Measurements from ENCODE around the gene TMED1.

Gene TMED1

DNA sequence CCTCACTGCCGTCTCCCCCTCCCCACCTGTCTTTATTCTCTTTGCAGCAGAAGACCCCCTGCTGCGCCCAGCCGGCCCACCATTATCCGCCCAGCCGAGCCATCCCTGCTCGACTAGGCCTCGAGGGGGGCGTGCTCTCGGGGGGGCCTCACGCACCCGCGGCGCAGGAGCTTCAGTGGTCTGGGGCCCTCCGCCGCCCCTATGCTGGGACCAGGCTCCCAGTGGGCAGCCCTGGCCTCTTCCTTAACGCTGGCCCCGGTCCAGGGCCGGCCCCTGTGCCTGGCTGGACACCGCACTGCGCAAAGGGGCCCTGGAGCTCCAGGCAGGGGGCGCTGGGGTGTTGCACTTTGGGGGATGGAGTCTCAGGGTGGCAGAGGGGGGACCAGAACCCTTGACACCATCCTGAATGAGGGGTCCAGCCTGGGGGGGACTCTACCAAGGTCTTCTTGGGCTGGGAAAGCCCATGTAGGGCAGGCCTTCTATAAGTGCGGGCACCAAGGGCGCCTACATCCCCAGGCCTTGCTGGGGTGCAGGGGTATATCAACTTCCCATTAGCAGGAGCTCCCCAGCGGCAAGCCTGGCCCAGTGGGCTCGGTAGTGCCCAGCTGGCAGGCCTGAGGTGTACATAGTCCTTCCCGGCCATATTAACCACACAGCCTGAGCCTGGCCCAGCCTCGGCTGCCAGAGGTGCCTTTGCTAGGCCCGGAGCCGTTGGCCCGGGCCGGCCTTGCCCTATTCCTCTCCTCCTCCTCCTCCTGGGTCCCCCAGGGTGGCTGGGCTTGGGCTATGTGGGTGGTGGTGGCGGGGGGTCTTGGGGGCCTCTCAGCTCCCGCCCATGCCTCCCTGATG lies 4.9 kb downstream of the TMED1 start:
- DNase-seq: no peak

DNA sequence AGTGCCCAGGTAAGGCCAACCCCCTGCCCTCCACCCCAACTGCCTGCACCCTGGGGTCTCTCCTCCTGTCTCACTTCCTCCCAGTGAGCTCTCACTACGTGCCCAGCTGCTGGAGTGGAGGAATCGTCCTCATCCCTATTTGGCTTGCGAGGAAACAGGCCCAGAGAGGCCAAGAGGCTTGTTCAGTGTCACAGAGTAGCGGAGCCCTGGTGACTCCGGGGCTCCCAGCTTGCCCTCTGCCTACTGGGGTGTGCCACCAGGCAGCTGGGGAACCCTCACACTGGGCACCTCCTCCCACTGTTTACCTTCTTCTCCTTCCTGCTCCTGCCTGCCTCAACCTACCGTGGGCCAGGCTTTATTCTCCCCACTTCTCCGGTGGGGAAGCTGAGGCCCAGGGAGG lies 5.6 kb downstream of the TMED1 start:
- DNase-seq: no peak

- DNase-seq: no peak
Observed at GRCh38 chr19:10829967-10830366, 6.0 kb downstream of the TMED1 start.

- no peak for DNase-seq
Observed at GRCh38 chr19:10828981-10829821, 6.8 kb downstream of the TMED1 start.

DNA sequence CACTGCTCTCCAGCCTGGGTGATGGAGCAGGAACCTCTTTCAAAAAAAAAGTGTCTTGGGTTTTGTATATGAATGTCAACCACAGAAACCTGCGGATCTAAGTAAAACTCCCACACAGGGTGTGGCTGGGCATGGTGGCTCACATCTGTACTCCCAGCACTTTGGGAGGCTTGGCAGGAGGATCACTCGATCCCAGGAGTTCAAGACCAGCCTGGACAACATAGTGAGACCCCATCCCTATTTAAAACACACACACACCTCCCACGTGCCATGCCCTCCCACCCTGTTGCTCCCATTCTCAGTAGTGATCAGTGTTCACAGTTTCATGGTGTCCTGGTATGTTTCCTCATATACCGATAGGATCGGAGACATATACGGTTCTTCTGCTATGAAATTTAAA lies 9.2 kb downstream of the TMED1 start:
- no peak for DNase-seq

GRCh38 chr19:10826231-10826630 lies 9.8 kb downstream of the TMED1 start:
- no peak for DNase-seq

- DNase-seq: no peak
Observed at GRCh38 chr19:10823690-10824089, 12.3 kb downstream of the TMED1 start.

DNA sequence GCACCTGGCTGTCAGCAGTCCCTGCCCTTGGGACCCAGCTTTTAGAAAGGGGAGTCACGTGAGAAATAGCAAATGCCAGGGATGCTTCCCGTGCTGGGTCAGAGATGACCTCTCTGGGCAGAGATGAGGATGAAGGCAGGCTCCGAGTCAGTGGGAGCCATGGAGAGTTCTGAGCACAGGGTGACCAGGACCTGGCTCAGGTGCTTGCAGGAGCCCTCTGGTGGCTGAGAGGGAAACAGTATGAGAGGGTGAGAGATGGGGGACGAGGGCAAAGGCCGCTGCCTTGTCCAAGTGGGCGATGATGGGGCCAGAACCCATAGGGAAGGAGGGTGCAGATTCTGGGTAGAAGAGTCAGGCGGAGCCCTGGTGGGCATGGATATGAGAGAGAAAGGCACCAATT lies 15.8 kb downstream of the TMED1 start:
- no peak for DNase-seq

- DNase-seq: no peak
Observed at GRCh38 chr19:10819124-10820060, 16.6 kb downstream of the TMED1 start.

DNA sequence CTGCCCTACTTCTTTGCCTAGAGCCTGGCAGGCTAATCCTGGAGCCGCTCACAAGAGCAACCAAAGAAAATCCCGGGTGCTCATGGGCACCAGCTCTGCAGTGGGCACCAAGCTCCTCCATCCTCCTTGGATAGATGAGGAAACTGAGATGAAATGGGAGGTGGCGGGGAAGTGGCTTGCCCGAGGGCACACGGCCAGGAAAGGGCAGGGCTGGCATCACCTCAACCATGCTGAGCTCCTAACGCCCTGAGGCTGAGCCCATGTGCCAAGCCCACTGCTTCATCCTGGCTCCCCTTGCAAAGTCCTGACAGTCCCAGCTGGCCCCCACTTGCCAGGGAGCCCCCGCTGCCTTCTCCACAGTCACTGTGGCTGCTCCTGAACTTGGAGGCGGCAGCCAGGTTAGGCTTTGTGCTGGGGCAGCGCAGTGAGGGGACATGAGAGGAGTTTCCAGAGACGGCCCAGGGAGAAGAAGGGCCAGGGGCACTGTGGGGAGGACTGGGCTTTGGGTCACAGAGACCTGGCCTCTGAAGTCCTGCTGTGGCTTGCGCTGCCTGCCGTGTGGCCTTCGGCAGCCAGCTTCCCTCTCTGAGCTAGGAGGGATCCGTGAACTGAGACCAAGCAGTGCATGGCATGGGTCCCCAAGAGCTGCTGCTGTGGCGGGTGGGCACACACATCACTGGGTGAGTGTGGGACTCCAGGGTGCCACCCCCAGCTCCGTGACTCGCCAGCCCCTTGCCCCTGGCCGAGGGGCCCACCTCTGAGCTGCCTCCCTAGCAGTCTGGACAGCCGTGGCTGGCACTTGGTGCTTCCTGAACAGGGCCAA lies 17.5 kb downstream of the TMED1 start:
- no peak for DNase-seq

GRCh38 chr19:10817291-10818038 lies 18.5 kb downstream of the TMED1 start:
- DNase-seq: no peak

DNA sequence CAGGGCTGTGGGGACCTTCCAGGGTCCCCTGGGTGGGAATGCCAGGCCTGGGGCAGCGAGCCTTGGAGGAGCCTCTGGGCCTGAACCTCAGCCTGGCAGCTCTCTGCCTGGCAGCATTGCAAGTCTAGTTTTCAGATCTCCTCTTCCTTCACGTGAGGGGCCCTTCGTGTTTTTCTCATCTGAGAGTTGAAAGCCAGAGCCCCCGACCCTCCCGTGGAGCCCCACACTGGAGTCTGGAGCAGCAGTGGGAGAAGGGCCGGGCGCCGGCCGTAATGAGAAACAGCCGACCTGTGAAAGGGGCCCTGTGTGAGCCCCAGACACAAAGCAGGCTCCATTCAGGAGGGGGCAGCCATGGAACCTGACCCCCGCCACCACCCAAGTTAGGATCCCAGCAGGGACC lies 19.3 kb downstream of the TMED1 start:
- DNase-seq: no peak

GRCh38 chr19:10815969-10816644 lies 19.9 kb downstream of the TMED1 start:
- no peak for DNase-seq

- no peak for DNase-seq
Observed at GRCh38 chr19:10815007-10815536, 20.9 kb downstream of the TMED1 start.

DNA sequence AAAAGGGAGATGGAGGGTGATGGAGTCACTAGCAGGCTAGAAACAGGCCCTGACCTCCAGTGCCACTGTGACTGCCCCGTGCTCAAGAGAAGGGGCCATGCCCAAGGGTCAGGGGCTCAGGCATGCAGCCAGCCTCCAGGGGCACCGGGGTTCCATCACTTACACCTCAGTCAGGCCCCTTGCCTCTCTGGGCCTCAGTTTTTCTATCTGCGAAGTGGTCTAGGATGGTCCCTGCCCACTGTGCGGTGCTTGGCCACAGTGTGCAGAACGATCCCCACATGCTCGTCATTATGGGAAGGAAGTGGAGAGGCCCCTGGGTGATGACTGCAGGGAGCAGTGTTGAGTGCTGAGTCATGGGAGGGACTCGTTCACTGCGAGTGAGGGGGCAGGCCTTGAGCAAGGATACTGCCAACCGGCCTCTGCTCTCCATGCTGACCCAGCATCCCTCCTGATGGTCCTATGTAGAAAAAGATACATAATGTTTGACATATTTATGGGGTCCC lies 23.1 kb downstream of the TMED1 start:
- DNase-seq: no peak

DNA sequence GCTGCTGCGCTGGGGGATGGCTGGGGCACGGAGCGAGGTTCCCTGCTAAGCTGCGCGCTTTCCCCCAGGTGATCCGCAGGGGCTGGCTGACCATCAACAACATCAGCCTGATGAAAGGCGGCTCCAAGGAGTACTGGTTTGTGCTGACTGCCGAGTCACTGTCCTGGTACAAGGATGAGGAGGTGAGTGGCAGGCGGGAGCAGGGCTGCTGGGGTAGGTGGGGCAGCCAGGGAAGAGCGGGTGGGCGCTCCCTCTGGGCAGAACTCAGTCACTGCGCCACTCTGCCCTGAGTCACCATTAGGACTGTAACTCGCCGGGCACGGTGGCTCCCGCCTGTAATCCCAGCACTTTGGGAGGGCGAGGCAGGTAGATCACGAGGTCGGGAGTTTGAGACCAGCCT lies 23.8 kb downstream of the TMED1 start:
- no peak for DNase-seq

DNA sequence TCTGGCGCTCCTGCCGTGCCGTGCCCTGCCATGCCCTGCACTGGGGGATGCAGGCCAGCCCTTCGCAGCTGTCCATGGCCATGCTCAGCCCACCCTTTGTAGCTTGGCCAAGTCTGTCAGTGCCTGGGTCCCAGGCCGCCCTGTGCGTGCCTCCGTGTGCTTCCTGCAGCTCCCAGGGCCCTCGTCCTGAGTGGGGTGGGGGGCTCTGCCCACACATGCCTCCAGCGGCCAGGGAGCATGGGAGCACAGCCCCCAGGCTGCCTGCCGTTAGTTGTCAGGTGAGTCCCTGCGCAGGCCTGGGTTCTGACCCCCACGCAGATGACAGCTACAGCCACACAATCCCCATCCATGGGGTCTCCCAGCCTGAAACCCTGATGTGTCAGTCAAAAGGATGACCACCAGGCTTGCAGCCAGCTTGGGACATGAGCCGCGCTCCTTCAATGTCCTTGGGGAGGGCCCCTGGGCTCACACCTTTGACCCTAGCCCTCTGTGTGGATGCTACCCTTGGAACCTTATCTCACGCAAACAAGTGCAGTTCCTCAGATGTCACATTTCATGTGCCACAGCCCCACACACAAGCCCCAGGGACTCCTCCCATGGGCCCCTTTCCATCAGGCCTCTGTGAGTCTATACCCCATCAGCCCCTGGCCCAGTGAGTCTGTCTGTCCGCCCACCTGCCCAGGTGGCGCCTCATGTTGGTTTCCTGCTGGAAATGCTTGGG lies 24.5 kb downstream of the TMED1 start:
- no peak for DNase-seq

GRCh38 chr19:10809651-10810285 lies 26.2 kb downstream of the TMED1 start:
- no peak for DNase-seq
